ENCODE results near the gene SOCS3.

SOCS3 gene

GRCh38 chr17:78391051-78391431, 31.2 kb upstream of the SOCS3 start:
- DNase-seq (ENCODE audit: low read depth in 2 of 3, low spot score in 2 of 3) = no peak

GRCh38 chr17:78390241-78391050, 30.6 kb upstream of the SOCS3 start:
- no peak for DNase-seq (ENCODE audit: low read depth in 2 of 3, low spot score in 2 of 3)

- DNase-seq (ENCODE audit: low read depth in 2 of 3, low spot score in 2 of 3) = no peak
These were observed 28.4 kb upstream of the SOCS3 start for GRCh38 chr17:78387977-78388941.

- no peak for DNase-seq (ENCODE audit: low read depth in 2 of 3, low spot score in 2 of 3)
These were observed 24.8 kb upstream of the SOCS3 start for GRCh38 chr17:78384479-78385175.

- DNase-seq (ENCODE audit: low read depth in 2 of 3, low spot score in 2 of 3) = peak in 1 of 3 experiments; percentile 34
These were observed 24.0 kb upstream of the SOCS3 start for GRCh38 chr17:78383725-78384471.

GRCh38 chr17:78381601-78382232, 21.8 kb upstream of the SOCS3 start:
- no peak for DNase-seq (ENCODE audit: low read depth in 2 of 3, low spot score in 2 of 3)

GRCh38 chr17:78380370-78380769, 20.5 kb upstream of the SOCS3 start:
- no peak for DNase-seq (ENCODE audit: low read depth in 2 of 3, low spot score in 2 of 3)

- DNase-seq (ENCODE audit: low read depth in 2 of 3, low spot score in 2 of 3) = no peak
These were observed 19.2 kb upstream of the SOCS3 start for GRCh38 chr17:78379131-78379491.

- DNase-seq (ENCODE audit: low read depth in 2 of 3, low spot score in 2 of 3) = peak in 2 of 3 experiments; percentile 69 to 83
These were observed 18.6 kb upstream of the SOCS3 start, which contains the start of gene PGS1 for GRCh38 chr17:78378225-78379130. Gene PGS1, plus strand, starts transcription at chr17:78378649. Its CDS starts 17 bp downstream, at chr17:78378666.

- no peak for DNase-seq (ENCODE audit: low read depth in 2 of 3, low spot score in 2 of 3)
These were observed 18.0 kb upstream of the SOCS3 start for GRCh38 chr17:78377858-78378224.

GRCh38 chr17:78376161-78376560, 16.3 kb upstream of the SOCS3 start:
- DNase-seq (ENCODE audit: low read depth in 2 of 3, low spot score in 2 of 3) = no peak

DNA sequence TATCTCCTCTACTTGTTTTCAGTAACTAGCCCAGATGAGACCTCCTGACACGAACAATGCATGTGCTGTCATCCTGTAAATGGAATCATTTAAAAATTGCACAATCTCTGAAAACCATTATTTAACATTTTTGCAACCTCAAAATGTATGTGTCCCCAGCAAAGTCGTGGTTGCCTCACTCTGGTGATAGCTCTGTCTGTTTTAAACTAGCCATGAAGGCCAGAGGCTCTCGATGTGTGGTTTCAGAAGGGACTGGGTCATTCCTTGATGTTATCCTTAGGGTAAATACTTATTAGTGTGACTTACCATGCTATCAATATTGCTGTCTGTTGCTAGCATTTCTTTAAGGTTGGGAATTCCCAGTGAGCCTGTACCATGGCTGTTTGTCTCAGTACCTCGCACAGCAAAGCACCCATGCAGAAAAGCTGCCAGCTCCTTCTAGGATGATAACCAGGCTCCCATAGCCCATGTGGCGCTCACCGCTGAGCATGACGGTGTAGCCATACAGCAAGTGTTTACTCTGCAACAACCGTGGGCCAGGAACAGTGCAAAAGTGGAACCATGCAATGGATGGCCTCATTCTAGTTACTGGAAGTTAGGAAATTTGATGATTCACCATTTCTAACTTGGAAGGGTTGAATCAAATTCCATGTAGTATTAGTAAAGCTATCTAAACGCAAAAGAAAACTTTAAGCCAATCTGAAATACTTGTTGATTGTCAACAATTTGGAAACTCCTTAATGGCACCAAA, 15.7 kb upstream of the SOCS3 start:
- no peak for DNase-seq (ENCODE audit: low read depth in 2 of 3, low spot score in 2 of 3)

GRCh38 chr17:78374631-78375274, 14.9 kb upstream of the SOCS3 start:
- no peak for DNase-seq (ENCODE audit: low read depth in 2 of 3, low spot score in 2 of 3)

GRCh38 chr17:78374189-78374588, 14.3 kb upstream of the SOCS3 start:
- DNase-seq (ENCODE audit: low read depth in 2 of 3, low spot score in 2 of 3) = no peak

DNA sequence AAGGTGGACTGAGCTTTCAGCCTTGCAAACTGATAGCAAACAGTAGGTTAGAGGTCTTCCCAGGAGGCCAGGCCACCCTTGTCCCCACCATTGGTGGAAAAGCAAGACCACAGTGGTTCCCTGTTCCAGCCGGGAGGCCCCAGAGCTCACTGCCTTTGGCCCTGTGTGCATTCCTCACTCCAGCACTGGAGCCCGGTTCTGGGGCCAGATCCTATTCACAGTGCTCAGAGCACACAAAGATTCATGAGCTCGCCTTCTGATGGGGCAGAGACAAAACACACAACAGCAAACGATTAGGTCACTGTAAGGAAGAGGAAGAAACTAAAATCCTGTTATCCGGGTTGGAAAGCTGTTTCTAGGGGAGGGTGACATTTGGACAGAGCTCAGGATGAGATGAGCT, 13.0 kb upstream of the SOCS3 start:
- DNase-seq (ENCODE audit: low read depth in 2 of 3, low spot score in 2 of 3) = no peak

- DNase-seq (ENCODE audit: low read depth in 2 of 3, low spot score in 2 of 3) = no peak
These were observed 11.2 kb upstream of the SOCS3 start for GRCh38 chr17:78371056-78371455.

DNA sequence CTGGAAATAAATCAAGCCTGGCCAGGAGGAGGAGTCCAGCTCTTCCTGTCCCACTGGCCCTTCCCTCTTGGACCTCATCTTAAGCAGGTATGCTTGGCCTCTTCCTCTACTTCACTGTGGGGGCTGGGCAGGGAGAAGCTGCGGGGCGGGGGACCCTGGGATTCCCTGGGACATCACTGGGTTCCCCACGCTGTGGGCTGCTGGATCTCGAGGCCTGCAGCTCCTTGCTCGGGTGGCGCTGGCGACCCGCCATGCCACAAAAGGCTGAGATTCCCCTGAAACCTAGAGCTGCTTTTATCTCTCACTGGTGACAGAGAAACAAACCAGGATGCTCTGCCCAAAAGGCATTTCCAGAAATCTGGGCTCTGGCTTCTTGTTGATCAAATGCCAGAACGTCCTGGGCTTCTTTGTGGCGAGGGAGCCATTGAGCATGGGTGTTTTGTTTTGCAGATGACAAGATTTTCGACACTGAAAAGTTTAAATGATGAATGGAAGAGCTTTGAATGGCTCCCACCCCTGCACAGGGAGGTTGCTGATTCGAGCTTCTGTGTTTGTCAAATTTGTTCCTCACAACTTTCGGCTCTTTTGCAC, 10.0 kb upstream of the SOCS3 start:
- DNase-seq (ENCODE audit: low read depth in 2 of 3, low spot score in 2 of 3) = no peak
